Stimulated activated CD4-positive, alpha-beta T cell treated with anti-CD3 and anti-CD28 coated beads, TNF-alpha, amount 100 ng/mL, for 48 hours (primary cell): ENCODE data around the gene IL25.

ENCODE experiments used
- DNase-seq, 3 donors: peaks; one replicate each; pipeline ENCODE4 v3.0.0-alpha.2; 2020; ENCODE audit warnings: low read depth in 3 of 3

Gene IL25

GRCh38 chr14:23353433-23353780 lies 19.2 kb upstream of the IL25 start:
- DNase-seq = no peak

- DNase-seq = no peak
Observed at GRCh38 chr14:23354990-23355389, 17.6 kb upstream of the IL25 start.

GRCh38 chr14:23355871-23356435 lies 16.7 kb upstream of the IL25 start:
- DNase-seq = no peak

GRCh38 chr14:23356662-23357061 lies 15.9 kb upstream of the IL25 start:
- DNase-seq = no peak

- DNase-seq = no peak
Observed at GRCh38 chr14:23357261-23357660, 15.3 kb upstream of the IL25 start.

- no peak for DNase-seq
Observed at GRCh38 chr14:23358042-23358441, 14.6 kb upstream of the IL25 start.

- DNase-seq = no peak
Observed at GRCh38 chr14:23358553-23359166, 13.9 kb upstream of the IL25 start.

- no peak for DNase-seq
Observed at GRCh38 chr14:23359167-23359626, 13.4 kb upstream of the IL25 start.

GRCh38 chr14:23359722-23360447 lies 12.7 kb upstream of the IL25 start:
- no peak for DNase-seq

- DNase-seq = no peak
Observed at GRCh38 chr14:23360496-23360895, 12.1 kb upstream of the IL25 start.

GRCh38 chr14:23361320-23361719 lies 11.3 kb upstream of the IL25 start:
- no peak for DNase-seq

GRCh38 chr14:23361763-23362162 lies 10.8 kb upstream of the IL25 start:
- no peak for DNase-seq

GRCh38 chr14:23362200-23362599 lies 10.4 kb upstream of the IL25 start:
- no peak for DNase-seq

- no peak for DNase-seq
Observed at GRCh38 chr14:23364164-23365035, 8.2 kb upstream of the IL25 start.

GRCh38 chr14:23365036-23365731 lies 7.4 kb upstream of the IL25 start, which contains the start of gene EFS:
Gene EFS, minus strand, starts transcription at chr14:23365172. Its CDS starts 147 bp downstream, at chr14:23365025.
- DNase-seq = no peak

- DNase-seq = no peak
Observed at GRCh38 chr14:23365732-23366425, 6.7 kb upstream of the IL25 start.

GRCh38 chr14:23366426-23366921 lies 6.1 kb upstream of the IL25 start:
- no peak for DNase-seq

GRCh38 chr14:23370221-23370620 lies 2.4 kb upstream of the IL25 start:
- no peak for DNase-seq

- DNase-seq = no peak
Observed at GRCh38 chr14:23371865-23372264, 744 bp upstream of the IL25 start.

GRCh38 chr14:23373041-23373440 lies 432 bp downstream of the IL25 start:
- DNase-seq = no peak
